Activated CD4-positive, alpha-beta T cell treated with anti-CD3 and anti-CD28 coated beads for 36 hours (primary cell): ENCODE measurements around the gene MCEE. TPM values are rescaled to one million over a fixed set of nuclear protein-coding genes. Genes with fewer than 3 reads are reported as not detected.

Experiments used
- ATAC-seq: fragments of 200-7000 bp; cut with Tn5 transposase; one replicate; pipeline ENCODE4 v1.10.0; 2021; ENCODE audit warnings: mild to moderate bottlenecking, moderate library complexity
- CTCF ChIA-PET: fragments of 350-600 bp; sonication (Branson Sonifier 250); formaldehyde crosslinking; loops from one replicate; lab custom pipeline; 2021; ENCODE audit warnings: antibody characterized with exemption; lab: Charles Lee
- POLR2A ChIA-PET: fragments of 350-600 bp; sonication (Branson Sonifier 250); formaldehyde crosslinking; loops from one replicate; lab custom pipeline; 2021; ENCODE audit warnings: antibody characterized with exemption, inconsistent platforms; lab: Charles Lee
- DNase-seq: peaks from one replicate; pipeline ENCODE4 v3.0.0-alpha.2; 2020
- H3K27ac Mint-ChIP-seq: one replicate; pipeline ENCODE4 v1.8.0; 2021; ENCODE audit warnings: mixed read lengths
- H3K27me3 Mint-ChIP-seq: one replicate; pipeline ENCODE4 v1.8.0; 2021; ENCODE audit warnings: mixed read lengths
- H3K36me3 Mint-ChIP-seq: one replicate; pipeline ENCODE4 v1.8.0; 2021; ENCODE audit warnings: low read depth, mixed read lengths
- H3K4me1 Mint-ChIP-seq: one replicate; pipeline ENCODE4 v1.8.0; 2021; ENCODE audit warnings: mixed read lengths
- H3K4me3 Mint-ChIP-seq: one replicate; pipeline ENCODE4 v1.8.0; 2021; ENCODE audit warnings: mild to moderate bottlenecking, moderate library complexity, mixed read lengths
- H3K9me3 Mint-ChIP-seq: one replicate; pipeline ENCODE4 v1.8.0; 2021; ENCODE audit warnings: low read depth, mixed read lengths
- intact Hi-C, 2 experiments: fragments of 100-400 bp; cut with DNase I in 1 of 2; cut with micrococcal nuclease in 1 of 2; formaldehyde crosslinking; loops; one replicate each; pipeline versions ENCODE4 v1.14.2 to v1.15.1; 2022 to 2024; cut with DNase I, micrococcal nuclease
- total RNA-seq, 2 experiments: library from RNA; stranded (reverse); gene quantifications; one replicate each; pipeline ENCODE4 v1.2.3, GENCODE V29; 2021

MCEE gene
- total RNA-seq, 2 experiments from 2014 or later, result 10.2 to 13.6 TPM

DNA sequence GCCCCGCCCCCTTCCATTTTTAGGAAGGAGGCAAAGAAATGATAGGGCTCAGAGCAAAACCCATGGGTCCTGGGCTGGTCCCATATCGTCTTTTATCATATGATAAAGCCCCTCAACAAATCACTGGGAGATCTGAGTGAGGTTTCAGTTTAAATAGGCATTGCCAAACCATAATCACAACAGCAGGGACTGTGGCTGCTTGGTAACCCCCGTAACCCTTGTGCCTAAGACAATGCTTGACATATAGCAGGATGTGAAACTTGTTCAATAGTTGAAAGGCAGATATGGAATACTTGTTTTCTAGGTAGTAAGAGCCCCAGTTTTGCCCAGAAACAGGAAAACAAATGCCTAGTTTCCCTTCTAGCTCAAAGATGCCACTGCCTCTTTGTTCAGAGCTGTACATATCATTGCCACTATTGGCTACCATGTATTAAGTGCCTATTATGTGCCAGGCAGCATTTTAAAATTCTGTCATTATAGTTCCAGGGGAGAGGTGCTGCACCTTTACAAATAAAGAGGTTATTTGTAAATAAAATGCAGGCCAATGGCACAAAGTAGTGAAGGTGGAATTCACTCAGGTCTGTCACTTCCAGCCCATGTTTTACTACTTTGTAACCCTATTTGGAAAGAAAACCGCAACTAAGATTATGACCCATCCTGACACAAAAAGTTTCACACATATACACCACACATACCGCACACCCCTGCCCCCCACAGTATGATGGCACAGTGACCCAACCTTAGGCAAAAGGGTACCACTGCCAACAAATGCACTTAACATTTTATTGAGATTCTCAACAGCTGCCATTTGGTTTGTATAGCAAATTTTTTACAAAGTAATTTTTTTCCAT is 47.4 kb downstream of the MCEE start:
- Mint-ChIP-seq H3K27ac (peak overlapping the region; percentile 34), H3K27me3 (peaks cover 7% of the 10 kb centered on the region), H3K9me3 (no peaks in the 10 kb centered on the region), H3K36me3 (peaks cover 6% of the 10 kb centered on the region), H3K4me3 (no peak overlapping the region), H3K4me1 (peaks cover 19% of the 10 kb centered on the region)
- ATAC-seq (peak; percentile 90), DNase-seq (peak; percentile 85)
- POLR2A ChIA-PET, result no interaction called here
- intact Hi-C loops, result no loop called here
- CTCF ChIA-PET, result interaction anchor here (0.9 to 2.4 kb wide), 3 partner anchors 10 to 18 kb away, joined by 3 to 15 read pairs (median 3); no protein-coding TSS in a partner anchor

DNA sequence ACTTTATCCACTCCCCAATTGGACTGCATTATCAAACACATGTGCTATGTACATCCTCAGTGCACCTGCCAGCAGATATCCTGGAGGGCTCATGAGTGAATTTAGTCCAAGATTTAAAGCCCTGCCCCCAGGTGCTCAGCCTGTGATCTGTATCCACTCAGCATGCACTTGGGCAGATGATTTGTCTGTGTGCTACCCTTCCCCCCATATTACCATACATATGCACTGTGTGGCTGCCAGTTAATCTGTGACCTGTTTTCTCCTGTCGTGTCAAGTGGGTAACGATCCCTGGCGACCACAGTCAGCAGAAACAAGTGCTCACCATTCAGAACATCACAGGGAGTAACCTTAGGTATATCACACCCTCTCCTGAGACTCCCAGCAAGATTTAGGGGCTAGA is 51.4 kb downstream of the MCEE start:
- Mint-ChIP-seq H3K27me3 (no peaks in the 10 kb centered on the region), H3K9me3 (no peaks in the 10 kb centered on the region), H3K36me3 (peaks cover 19% of the 10 kb centered on the region), H3K4me3 (no peak overlapping the region), H3K4me1 (peaks cover 16% of the 10 kb centered on the region), H3K27ac (no peak overlapping the region)
- POLR2A ChIA-PET, result no interaction called here
- DNase-seq (no peak), ATAC-seq (no peak)
- CTCF ChIA-PET, result no interaction called here
- intact Hi-C loops, result no loop called here

DNA sequence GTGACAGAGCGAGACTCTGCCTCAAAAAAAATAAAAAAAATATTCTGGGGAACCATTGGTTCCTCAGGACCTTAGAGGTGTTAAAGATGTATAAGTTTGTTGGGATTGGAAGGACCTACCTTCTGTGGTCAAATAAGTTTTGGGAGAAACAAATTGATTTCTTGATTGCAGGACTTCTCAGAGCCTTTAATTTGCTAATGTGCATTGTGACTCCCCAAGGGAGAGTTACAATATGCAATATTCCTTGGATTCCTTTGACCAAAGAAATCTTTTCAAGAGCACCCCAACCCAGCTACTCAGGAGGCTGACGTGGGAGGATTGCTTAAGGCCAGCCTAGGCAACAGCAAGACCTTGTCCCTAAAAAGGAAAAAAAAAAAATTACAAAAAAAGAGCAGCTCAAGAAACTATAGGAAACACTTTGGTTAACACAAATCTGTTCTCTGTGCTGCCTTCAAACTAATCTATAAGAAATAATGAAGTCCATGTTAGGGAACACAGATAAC is 55.1 kb downstream of the MCEE start:
- ChIA-PET CTCF (interaction anchor here (0.6 to 0.9 kb wide), 2 partner anchors 18 to 26 kb away, joined by 3 to 7 read pairs; no protein-coding TSS in a partner anchor), POLR2A (no interaction called here)
- Mint-ChIP-seq H3K4me3 (no peak overlapping the region), H3K36me3 (peaks cover 31% of the 10 kb centered on the region), H3K9me3 (no peaks in the 10 kb centered on the region), H3K27ac (no peak overlapping the region), H3K27me3 (no peaks in the 10 kb centered on the region), H3K4me1 (peaks cover 42% of the 10 kb centered on the region)
- DNase-seq, result no peak
- ATAC-seq, result no peak
- intact Hi-C loops, result no loop called here

DNA sequence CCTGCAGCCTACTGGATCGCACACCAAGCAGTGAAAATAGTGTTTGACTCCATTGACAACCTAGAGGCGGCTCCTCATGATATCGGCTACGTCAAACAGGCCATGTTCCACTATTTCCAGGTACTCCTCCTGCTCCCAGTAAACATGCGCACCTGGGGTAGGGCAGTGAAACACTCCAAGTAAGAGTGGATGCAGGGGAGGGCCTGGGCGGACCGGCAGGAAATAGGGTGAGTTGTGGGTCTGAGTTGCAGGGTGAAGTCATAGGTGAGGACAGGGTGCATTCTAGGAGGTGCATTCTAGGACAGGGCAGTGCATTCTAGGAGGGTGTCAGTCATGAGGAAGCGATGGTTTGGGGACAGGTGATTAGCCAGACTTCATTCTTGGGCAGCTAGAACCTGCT is 56.6 kb downstream of the MCEE start:
- H3K36me3 Mint-ChIP-seq, result peaks cover 24% of the 10 kb centered on the region
- intact Hi-C loops, result no loop called here
- POLR2A ChIA-PET, result no interaction called here
- CTCF ChIA-PET, result no interaction called here
- H3K27me3 Mint-ChIP-seq, result no peaks in the 10 kb centered on the region
- peaks cover 54% of the 10 kb centered on the region for H3K4me1 Mint-ChIP-seq
- DNase-seq (no peak), ATAC-seq (no peak)
- no peaks in the 10 kb centered on the region for H3K9me3 Mint-ChIP-seq
- peak overlapping the region; percentile 91 for H3K27ac Mint-ChIP-seq
- H3K4me3 Mint-ChIP-seq, result no peak overlapping the region

DNA sequence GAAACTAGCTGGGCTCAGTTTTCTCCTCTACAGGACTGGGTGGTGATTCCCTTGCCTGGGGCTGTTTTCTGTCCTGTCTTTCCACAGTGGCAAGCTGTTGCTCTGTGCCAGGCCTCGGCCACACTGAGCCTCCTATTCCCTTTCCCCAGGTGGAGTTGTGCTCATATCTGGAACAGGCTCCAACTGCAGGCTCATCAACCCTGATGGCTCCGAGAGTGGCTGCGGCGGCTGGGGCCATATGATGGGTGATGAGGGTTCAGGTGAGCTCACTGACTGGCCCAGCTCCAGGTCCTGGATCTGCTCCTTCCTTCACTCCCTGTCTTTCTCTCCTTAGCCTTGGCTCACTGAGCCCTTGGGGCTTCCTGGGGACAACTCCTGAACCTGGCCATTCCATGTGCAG is 57.5 kb downstream of the MCEE start:
- intact Hi-C loops, result loop anchor here in 1 of 2 experiments (1.0 kb wide), 1 partner anchor 58 kb away; the partner anchor contains the start of genes MCEE and MPHOSPH10
- Mint-ChIP-seq H3K4me1 (peaks cover 54% of the 10 kb centered on the region), H3K9me3 (no peaks in the 10 kb centered on the region), H3K4me3 (peak overlapping the region; percentile 62), H3K27me3 (no peaks in the 10 kb centered on the region), H3K27ac (peak overlapping the region; percentile 91), H3K36me3 (peaks cover 27% of the 10 kb centered on the region)
- POLR2A ChIA-PET, result interaction anchor here (0.8 kb wide), 1 partner anchor 1760 kb away, joined by 8 read pairs; no protein-coding TSS in a partner anchor
- DNase-seq, result no peak
- CTCF ChIA-PET, result interaction anchor here (0.7 to 3.2 kb wide), 4 partner anchors 9 to 72 kb away, joined by 3 to 17 read pairs (median 6); no protein-coding TSS in a partner anchor
- no peak for ATAC-seq

DNA sequence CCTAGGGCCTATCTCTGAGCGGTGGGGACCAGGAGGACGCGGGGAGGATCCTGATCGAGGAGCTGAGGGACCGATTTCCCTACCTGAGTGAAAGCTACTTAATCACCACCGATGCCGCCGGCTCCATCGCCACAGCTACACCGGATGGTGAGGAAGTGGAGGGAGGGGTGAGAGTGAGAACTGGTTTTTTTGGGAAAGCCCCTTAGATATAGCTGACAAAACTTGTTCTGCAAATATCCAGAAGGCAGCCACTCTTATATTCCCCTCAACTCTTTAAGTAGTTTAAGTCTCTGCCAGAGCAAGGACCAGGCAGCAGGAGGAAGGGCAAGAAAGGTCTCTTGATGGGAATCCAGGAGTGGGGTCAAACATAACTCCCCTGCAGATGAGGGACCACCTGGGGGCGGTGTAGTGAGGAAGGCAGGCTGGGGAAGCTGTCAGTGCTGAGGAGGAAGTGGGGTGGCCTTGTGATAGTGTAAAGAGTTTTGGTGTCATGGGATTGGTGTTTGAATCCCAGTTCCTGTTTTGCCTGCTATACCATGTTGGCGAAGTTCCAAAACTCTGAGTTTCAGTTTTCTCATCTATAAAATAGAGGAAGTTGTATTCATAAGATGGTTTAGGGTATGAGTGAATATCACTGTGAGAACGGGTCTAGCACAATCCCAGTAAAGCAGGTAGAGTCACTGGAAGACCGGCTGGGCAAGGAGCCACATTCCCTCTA is 58.2 kb downstream of the MCEE start:
- H3K36me3 Mint-ChIP-seq, result peaks cover 25% of the 10 kb centered on the region
- intact Hi-C loops, result loop anchor here in 1 of 2 experiments (1.0 kb wide), 1 partner anchor 58 kb away; the partner anchor contains the start of genes MCEE and MPHOSPH10
- ATAC-seq (peak; percentile 44), DNase-seq (peak; percentile 81)
- H3K9me3 Mint-ChIP-seq, result no peaks in the 10 kb centered on the region
- peak overlapping the region; percentile 62 for H3K4me3 Mint-ChIP-seq
- no peaks in the 10 kb centered on the region for H3K27me3 Mint-ChIP-seq
- CTCF ChIA-PET, result interaction anchor here (0.6 to 3.2 kb wide), 12 partner anchors 10 to 150 kb away, joined by 3 to 17 read pairs (median 4); partner anchors contain the start of genes MCEE and MPHOSPH10
- H3K4me1 Mint-ChIP-seq, result peaks cover 58% of the 10 kb centered on the region
- POLR2A ChIA-PET, result interaction anchor here (0.8 to 1.1 kb wide), 2 partner anchors 155 to 1760 kb away, joined by 6 to 8 read pairs; partner anchors contain the start of gene PAIP2B
- H3K27ac Mint-ChIP-seq, result peak overlapping the region; percentile 91

DNA sequence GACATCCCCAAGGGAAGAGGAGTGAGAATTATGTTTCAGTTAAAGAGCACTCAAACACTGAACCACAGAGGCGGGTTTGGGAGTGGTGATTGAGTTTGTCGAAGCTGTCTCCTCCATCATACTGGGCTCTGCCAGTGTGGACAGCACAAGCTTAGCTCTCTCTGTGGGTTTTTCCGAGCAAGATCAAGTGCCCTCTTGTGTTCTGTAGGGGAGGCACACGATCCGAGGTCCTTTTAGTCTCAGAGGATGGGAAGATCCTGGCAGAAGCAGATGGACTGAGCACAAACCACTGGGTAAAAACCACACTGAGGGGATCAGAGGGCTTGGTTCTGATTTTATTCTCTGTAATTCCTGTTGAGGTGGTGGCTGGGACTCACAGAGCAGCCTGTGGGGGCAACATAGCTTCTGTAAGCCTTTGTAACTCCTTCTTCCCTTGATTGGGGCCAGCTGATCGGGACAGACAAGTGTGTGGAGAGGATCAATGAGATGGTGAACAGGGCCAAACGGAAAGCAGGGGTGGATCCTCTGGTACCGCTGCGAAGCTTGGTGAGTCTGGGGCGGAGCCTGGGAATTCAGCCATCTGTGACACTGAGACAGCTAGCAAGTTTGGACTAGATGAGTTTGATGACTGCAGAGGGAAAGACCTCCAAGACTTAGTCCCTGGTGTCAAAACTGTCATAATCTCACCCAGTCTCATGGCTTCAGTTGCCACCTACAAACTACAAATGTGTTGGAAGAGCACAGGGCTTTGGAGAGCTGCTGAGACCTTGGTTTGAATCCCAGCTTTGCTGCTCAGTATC is 59.5 kb downstream of the MCEE start:
- CTCF ChIA-PET, result interaction anchor here (0.9 to 3.2 kb wide), 9 partner anchors 11 to 86 kb away, joined by 3 to 17 read pairs (median 5); partner anchors contain the start of genes MCEE and MPHOSPH10
- POLR2A ChIA-PET, result interaction anchor here (1.1 kb wide), 1 partner anchor 261 kb away, joined by 3 read pairs; the partner anchor contains the start of gene ZNF638
- Mint-ChIP-seq H3K4me3 (peak overlapping the region; percentile 98), H3K4me1 (peaks cover 60% of the 10 kb centered on the region), H3K36me3 (peaks cover 23% of the 10 kb centered on the region), H3K27ac (peak overlapping the region; percentile 91), H3K27me3 (no peaks in the 10 kb centered on the region), H3K9me3 (no peaks in the 10 kb centered on the region)
- ATAC-seq (no peak), DNase-seq (peak; percentile 15)
- intact Hi-C loops, result no loop called here

DNA sequence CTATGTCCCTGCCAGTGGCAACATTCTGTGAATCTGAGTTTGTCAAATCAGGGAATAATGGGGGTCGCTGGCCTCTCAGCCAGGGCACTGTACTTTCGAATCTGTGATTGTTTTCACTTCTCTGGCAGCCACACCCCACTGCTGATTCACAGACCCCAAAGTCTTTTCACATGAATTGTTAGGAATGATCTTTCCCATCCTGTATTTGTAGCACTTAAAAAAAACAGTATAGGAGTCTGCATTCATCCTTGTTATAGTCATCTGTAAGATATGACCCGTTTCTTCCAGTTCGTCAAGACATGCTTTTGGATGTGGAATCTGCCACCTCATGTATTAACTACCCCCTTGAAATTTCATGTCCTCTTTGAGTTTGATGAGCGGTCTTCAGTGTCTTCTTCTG is 60.7 kb downstream of the MCEE start:
- POLR2A ChIA-PET, result interaction anchor here (0.6 to 0.8 kb wide), 2 partner anchors 42 to 61 kb away, joined by 3 read pairs; no protein-coding TSS in a partner anchor
- Mint-ChIP-seq H3K36me3 (peaks cover 22% of the 10 kb centered on the region), H3K4me1 (peaks cover 60% of the 10 kb centered on the region), H3K4me3 (peak overlapping the region; percentile 98), H3K27me3 (no peaks in the 10 kb centered on the region), H3K9me3 (no peaks in the 10 kb centered on the region), H3K27ac (peak overlapping the region; percentile 97)
- DNase-seq (no peak), ATAC-seq (no peak)
- CTCF ChIA-PET, result interaction anchor here (0.6 to 2.4 kb wide), 3 partner anchors 46 to 776 kb away, joined by 3 to 20 read pairs (median 3); partner anchors contain the start of genes MCEE, MPHOSPH10 and SNRPG
- intact Hi-C loops, result loop anchor here (2.0 to 5.0 kb wide), 3 partner anchors 75 to 777 kb away; partner anchors contain the start of genes ANKRD53 (in 1 of the 2), SNRPG (in 1 of the 2) and TEX261 (in 1 of the 2)

DNA sequence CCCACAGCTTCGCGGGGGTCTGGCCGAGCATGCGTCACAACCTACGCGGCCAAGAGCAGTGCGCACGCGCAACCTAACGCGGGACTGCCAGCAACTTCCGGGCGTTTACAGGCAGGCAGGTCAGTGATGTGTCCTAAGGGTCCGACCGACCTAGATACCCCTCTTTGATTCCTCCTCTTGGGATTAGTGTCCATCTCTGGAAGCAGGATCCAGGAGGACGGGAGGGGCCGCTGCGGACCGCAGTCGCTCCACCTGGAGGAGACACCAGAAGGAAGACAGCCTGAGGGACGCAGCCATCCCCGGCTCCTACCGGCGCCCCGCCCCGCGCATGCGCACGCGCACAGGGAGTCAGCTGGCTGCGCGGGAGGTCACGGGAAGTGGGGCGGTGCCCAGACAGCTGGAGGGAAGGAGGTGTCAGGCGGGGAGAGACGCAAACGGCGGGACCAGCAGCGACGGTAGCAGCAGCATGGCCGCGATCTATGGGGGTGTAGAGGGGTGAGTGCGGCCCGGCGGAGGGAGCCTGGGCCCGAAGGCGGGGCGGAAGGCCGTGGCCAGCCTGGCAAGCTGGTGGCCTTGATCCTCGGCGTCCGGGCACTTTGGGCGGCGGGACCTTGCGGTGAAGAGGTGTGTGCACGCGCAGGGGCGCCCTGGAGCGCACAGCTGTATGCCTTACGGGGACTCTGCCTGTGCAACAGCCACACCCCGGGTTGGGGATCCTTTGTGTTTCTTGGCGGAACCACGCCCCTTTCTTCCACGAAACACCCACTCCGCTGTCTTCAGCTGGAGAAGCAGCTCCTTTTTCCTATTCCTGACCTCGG is 61.6 kb downstream of the MCEE start, which contains the start of gene NAGK:
TSS of gene NAGK (plus strand) at position 431 of the 818 bp plus-strand sequence. CDS start at position 467, 36 bp downstream.
- Mint-ChIP-seq H3K36me3 (peaks cover 12% of the 10 kb centered on the region), H3K4me3 (peak within 1 kb of the TSS; percentile 98), H3K9me3 (no peaks in the 10 kb centered on the region), H3K4me1 (peaks cover 53% of the 10 kb centered on the region), H3K27ac (peak within 1 kb of the TSS; percentile 97), H3K27me3 (no peaks in the 10 kb centered on the region)
- CTCF ChIA-PET, result interaction anchor here (0.6 to 2.4 kb wide), 8 partner anchors 14 to 775 kb away, joined by 3 to 20 read pairs (median 3); partner anchors contain the start of genes MCEE, MPHOSPH10 and SNRPG
- ATAC-seq (peak; percentile 81), DNase-seq (peak; percentile 98)
- POLR2A ChIA-PET, result interaction anchor here (0.6 to 1.1 kb wide), 5 partner anchors 55 to 266 kb away, joined by 3 to 4 read pairs (median 3); no protein-coding TSS in a partner anchor
- intact Hi-C loops, result loop anchor here (1.0 to 5.0 kb wide), 10 partner anchors 43 to 776 kb away; partner anchors contain the start of genes MCEE (in 2 of the 2), MPHOSPH10 (in 2 of the 2), PAIP2B (in 2 of the 2) and TEX261 (in 2 of the 2)
